K562 treated with DMSO at 1 percent for 12 hours (cell line): ENCODE data around the gene ARHGAP30. TPM values are rescaled to one million over a fixed set of nuclear protein-coding genes. Genes with fewer than 3 reads are reported as not detected.

Source experiments
- total RNA-seq: library from RNA; unstranded; fragments of 300-600 nt; gene quantifications from 2 replicates; pipeline ENCODE4 v1.2.3, GENCODE V29; 2022; ENCODE audit not compliant: insufficient read depth

The ARHGAP30 gene, protein sequence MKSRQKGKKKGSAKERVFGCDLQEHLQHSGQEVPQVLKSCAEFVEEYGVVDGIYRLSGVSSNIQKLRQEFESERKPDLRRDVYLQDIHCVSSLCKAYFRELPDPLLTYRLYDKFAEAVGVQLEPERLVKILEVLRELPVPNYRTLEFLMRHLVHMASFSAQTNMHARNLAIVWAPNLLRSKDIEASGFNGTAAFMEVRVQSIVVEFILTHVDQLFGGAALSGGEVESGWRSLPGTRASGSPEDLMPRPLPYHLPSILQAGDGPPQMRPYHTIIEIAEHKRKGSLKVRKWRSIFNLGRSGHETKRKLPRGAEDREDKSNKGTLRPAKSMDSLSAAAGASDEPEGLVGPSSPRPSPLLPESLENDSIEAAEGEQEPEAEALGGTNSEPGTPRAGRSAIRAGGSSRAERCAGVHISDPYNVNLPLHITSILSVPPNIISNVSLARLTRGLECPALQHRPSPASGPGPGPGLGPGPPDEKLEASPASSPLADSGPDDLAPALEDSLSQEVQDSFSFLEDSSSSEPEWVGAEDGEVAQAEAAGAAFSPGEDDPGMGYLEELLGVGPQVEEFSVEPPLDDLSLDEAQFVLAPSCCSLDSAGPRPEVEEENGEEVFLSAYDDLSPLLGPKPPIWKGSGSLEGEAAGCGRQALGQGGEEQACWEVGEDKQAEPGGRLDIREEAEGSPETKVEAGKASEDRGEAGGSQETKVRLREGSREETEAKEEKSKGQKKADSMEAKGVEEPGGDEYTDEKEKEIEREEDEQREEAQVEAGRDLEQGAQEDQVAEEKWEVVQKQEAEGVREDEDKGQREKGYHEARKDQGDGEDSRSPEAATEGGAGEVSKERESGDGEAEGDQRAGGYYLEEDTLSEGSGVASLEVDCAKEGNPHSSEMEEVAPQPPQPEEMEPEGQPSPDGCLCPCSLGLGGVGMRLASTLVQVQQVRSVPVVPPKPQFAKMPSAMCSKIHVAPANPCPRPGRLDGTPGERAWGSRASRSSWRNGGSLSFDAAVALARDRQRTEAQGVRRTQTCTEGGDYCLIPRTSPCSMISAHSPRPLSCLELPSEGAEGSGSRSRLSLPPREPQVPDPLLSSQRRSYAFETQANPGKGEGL
- not detected in 2 replicates for total RNA-seq

DNA sequence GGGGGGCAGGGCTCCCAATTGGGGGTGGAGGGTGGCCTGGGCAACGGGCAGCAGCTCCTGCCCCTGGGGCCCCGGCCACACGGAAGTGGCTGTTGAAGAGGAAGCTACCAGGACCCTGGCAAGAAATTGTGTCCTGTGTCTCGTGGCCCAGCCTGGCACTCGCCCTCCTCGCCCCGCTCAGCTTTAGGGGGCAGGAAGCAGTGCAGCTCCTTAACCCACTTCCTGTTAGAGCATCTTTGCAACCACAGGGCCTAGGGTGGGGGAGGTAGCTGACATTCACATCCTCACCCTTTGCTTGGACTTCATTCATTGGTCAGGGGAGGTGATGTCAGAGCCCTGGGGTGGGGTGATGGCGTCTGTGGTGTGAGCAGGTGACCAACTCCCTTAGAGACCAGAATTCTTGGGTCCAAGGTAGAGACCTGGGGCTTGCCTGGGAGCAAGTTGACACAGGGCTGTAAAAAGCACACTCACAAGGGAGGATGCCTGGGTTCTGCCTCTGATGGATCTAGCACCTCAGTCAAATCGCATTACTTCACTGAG lies at the start of gene ARHGAP30:
Gene ARHGAP30 (minus strand): TSS at position 161 of the 540 bp plus-strand sequence. CDS start 267 bp downstream, outside the sequence.

GRCh38 chr1:161117759-161118581 lies 48.3 kb upstream of the ARHGAP30 start, which contains the start of the genes NIT1 and PFDN2:
TSS of gene NIT1 (plus strand) at chr1:161118105. CDS start at chr1:161118177, 72 bp downstream.
TSS of gene PFDN2 (minus strand) at chr1:161118037. CDS start at chr1:161118026, 11 bp downstream.

DNA sequence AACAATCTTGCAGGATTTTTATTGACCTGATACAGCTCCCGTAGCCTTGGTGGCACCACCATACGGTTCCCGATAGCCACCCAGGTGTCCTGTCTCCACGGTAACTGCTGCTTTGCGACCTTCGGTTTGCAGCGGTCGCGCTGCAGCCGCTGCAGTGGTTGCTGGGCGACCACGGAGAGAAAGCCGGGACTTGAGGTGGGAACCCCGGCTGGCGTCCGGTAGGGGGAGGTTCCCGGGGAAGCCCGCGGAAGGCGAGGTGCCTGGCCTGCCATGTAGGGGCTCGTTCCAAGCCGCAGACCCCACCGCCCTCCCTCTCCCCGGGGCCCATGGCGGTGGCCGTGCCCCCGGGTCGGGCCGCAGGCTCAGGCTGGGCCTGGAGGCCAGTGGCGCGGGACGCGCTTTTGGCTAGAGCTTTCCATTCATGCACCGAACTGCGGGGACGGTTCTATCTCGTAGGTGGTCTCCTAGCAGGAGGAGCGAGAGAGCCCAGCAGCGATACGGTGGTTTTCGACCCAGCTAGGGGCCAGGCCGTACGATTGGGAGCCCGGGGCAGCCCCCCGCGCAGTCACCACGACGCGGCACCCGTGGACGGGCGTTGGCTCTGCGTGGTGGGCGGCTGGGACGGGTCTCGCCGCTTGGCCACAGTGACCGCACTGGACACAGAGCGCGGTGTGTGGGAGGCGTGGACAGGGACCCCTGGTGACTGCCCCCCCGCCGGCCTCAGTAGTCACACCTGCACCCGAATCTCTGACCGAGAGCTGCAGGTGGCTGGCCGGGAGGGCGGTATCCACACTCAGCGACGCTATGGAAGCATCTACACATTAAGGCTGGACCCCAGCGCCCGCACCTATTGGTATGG lies 28.7 kb upstream of the ARHGAP30 start, which contains the start of gene KLHDC9:
Gene KLHDC9 (plus strand): TSS at position 152 of the 859 bp plus-strand sequence. CDS start 175 bp downstream, at position 327.

GRCh38 chr1:161089251-161089924 lies 19.7 kb upstream of the ARHGAP30 start, which contains the start of gene NECTIN4:
TSS of gene NECTIN4 (minus strand) at chr1:161089558. CDS start at chr1:161089296, 262 bp downstream.

GRCh38 chr1:161045736-161046604 lies 23.7 kb downstream of the ARHGAP30 start, which contains the start of gene USF1:
TSS of gene USF1 (minus strand) at chr1:161045977. CDS start at chr1:161043275, 2,702 bp downstream.

GRCh38 chr1:161038523-161039153 lies 31.1 kb downstream of the ARHGAP30 start, which contains the start of gene TSTD1:
TSS of gene TSTD1 (minus strand) at chr1:161038964. CDS start at chr1:161038889, 75 bp downstream.

DNA sequence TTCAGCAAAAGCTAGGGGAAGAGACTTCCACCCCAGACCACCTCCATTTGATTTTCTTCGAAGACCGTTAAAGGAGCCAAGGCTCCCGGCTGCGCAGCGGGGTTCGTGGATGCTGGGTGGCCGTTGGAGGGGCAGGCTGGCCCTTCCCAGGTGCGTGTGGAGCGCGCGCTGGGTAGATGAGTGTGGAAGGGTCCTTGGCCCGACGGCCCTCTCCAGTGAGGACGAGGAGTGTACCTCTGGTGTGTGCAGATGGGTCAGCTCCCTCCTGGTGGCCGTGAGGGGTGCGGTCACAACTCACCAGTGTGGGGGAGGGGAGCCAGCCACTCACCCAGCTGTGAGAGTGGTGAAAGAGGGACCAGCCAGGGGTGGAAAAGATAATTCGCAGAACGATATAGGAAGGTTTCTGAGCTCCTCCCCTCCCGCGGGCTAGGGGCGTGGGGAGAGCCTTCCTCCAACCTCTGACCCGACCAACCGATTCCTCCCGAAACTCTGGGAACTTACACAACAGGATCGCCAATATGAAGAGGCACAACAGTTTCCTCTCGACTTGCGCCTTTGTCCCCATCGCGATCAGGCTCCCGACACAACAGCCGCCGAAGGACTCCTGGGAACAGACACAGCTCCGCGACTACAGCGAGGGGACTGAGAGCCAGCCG lies 49.1 kb downstream of the ARHGAP30 start, which contains the start of gene F11R:
Gene F11R (minus strand): TSS at position 644 of the 656 bp plus-strand sequence. CDS start 79 bp downstream, at position 565.

Other genes with a start within 250 kb of the ARHGAP30 start
- not detected in 2 replicates for gene CD244, start 207.0 kb downstream of the ARHGAP30 start, total RNA-seq
- not detected in 2 replicates for gene ITLN1, start 184.7 kb downstream of the ARHGAP30 start, total RNA-seq
- gene ITLN2, start 115.1 kb downstream of the ARHGAP30 start, total RNA-seq: not detected in 2 replicates
- gene F11R, start 48.7 kb downstream of the ARHGAP30 start, total RNA-seq: 30.3 and 70.7 TPM in 2 replicates
- gene TSTD1, start 30.9 kb downstream of the ARHGAP30 start, total RNA-seq: 2.0 TPM in 1 of 2 replicates, not detected in the other
- 60.5 and 62.8 TPM in 2 replicates for gene USF1, start 23.9 kb downstream of the ARHGAP30 start, total RNA-seq
- not detected in 2 replicates for gene NECTIN4, start 19.7 kb upstream of the ARHGAP30 start, total RNA-seq
- not detected in 2 replicates for gene KLHDC9, start 28.5 kb upstream of the ARHGAP30 start, total RNA-seq
- 159 and 181 TPM in 2 replicates for gene PFDN2, start 48.1 kb upstream of the ARHGAP30 start, total RNA-seq
- gene NIT1, start 48.2 kb upstream of the ARHGAP30 start, total RNA-seq: 33.4 and 47.9 TPM in 2 replicates
- gene DEDD, start 62.8 kb upstream of the ARHGAP30 start, total RNA-seq: 21.0 and 35.0 TPM in 2 replicates
- gene UFC1, start 84.1 kb upstream of the ARHGAP30 start, total RNA-seq: 87.4 and 100 TPM in 2 replicates
- gene USP21, start 89.6 kb upstream of the ARHGAP30 start, total RNA-seq: 19.1 and 27.5 TPM in 2 replicates
- gene PPOX, start 96.5 kb upstream of the ARHGAP30 start, total RNA-seq: 29.1 and 35.6 TPM in 2 replicates
- gene B4GALT3, start 107.6 kb upstream of the ARHGAP30 start, total RNA-seq: 64.7 and 86.5 TPM in 2 replicates
- 1.3 and 1.7 TPM in 2 replicates for gene ADAMTS4, start 129.2 kb upstream of the ARHGAP30 start, total RNA-seq
- 91.5 and 101 TPM in 2 replicates for gene NDUFS2, start 132.5 kb upstream of the ARHGAP30 start, total RNA-seq
- 3.5 TPM in 1 of 2 replicates, not detected in the other for gene FCER1G, start 145.4 kb upstream of the ARHGAP30 start, total RNA-seq
- gene APOA2, start 153.7 kb upstream of the ARHGAP30 start, total RNA-seq: not detected in 2 replicates
- 15.8 and 16.9 TPM in 2 replicates for gene TOMM40L, start 156.2 kb upstream of the ARHGAP30 start, total RNA-seq
- gene NR1I3, start 168.3 kb upstream of the ARHGAP30 start, total RNA-seq: not detected in 2 replicates
- not detected in 2 replicates for gene PCP4L1, start 188.9 kb upstream of the ARHGAP30 start, total RNA-seq
- gene MPZ, start 240.1 kb upstream of the ARHGAP30 start, total RNA-seq: 3.6 and 6.8 TPM in 2 replicates
- gene SDHC, start 244.5 kb upstream of the ARHGAP30 start, total RNA-seq: 109 and 198 TPM in 2 replicates